SK-N-SH (cell line): ENCODE measurements around the gene CASKIN2. TPM values are rescaled to one million over a fixed set of nuclear protein-coding genes. Genes with fewer than 3 reads are reported as not detected.

Experiments used
- CTCF ChIA-PET: fragments of 300-600, 350-600 bp; formaldehyde crosslinking; extraction: SDS; loops from one replicate; lab custom pipeline; 2021; lab: Yijun Ruan, JAX
- POLR2A ChIA-PET: fragments of 350-600 bp; sonication (Branson Sonifier 250); formaldehyde crosslinking; extraction: SDS; loops from one replicate; lab custom pipeline; 2020; ENCODE audit warnings: antibody characterized with exemption, inconsistent platforms; lab: Yijun Ruan, JAX
- DNase-seq: peaks from one replicate; pipeline ENCODE4 v3.0.0; 2012
- H2AFZ ChIP-seq: fragments of 200-600 bp; sonication (generic); 2 replicates; pipeline ENCODE4 v1.8.1; 2016; ENCODE audit warnings: antibody characterized with exemption, mild to moderate bottlenecking, low read depth
- H3F3A ChIP-seq: fragments of 200-600 bp; sonication (generic); replicated peaks from 2 replicates; pipeline ENCODE3; 2016; ENCODE audit warnings: antibody characterized with exemption, mild to moderate bottlenecking; ENCODE audit not compliant: insufficient read depth
- H3K27ac ChIP-seq, 2 experiments: fragments of 200-500 bp in 1 of 2; fragments of 200-600 bp in 1 of 2; sonication (Bioruptor generic) in 1 of 2; sonication (generic), shearing (Covaris generic) in 1 of 2; 2 replicates each; pipeline versions ENCODE4 v1.5.1 to v1.6.1; 2014 to 2016; ENCODE audit warnings: low read depth in 2 of 2, inconsistent platforms in 1 of 2, low read length in 1 of 2, mild to moderate bottlenecking in 1 of 2, mixed read lengths in 1 of 2
- H3K27me3 ChIP-seq: fragments of 200-600 bp; sonication (generic), shearing (Covaris generic); 2 replicates; pipeline ENCODE4 v1.6.1; 2016; ENCODE audit warnings: mixed run types; ENCODE audit not compliant: insufficient read depth
- H3K36me3 ChIP-seq, 2 experiments: fragments of 200-500 bp in 1 of 2; fragments of 200-600 bp in 1 of 2; sonication (Bioruptor generic) in 1 of 2; sonication (generic) in 1 of 2; replicated peaks in 1 of 2; 2 replicates each; pipeline versions ENCODE3 to v1.5.1; 2014 to 2016; ENCODE audit warnings: low read length in 1 of 2, mild to moderate bottlenecking in 1 of 2; ENCODE audit not compliant: insufficient read depth in 2 of 2, control insufficient read depth in 1 of 2
- H3K4me1 ChIP-seq, 2 experiments: fragments of 200-500 bp in 1 of 2; fragments of 200-600 bp in 1 of 2; sonication (Bioruptor generic) in 1 of 2; sonication (generic), shearing (Covaris generic) in 1 of 2; 2 replicates each; pipeline versions ENCODE4 v1.5.1 to v1.6.1; 2014 to 2016; ENCODE audit warnings: low read depth in 1 of 2, low read length in 1 of 2, mixed run types in 1 of 2; ENCODE audit not compliant: insufficient read depth in 2 of 2, control insufficient read depth in 1 of 2
- H3K4me2 ChIP-seq: fragments of 200-600 bp; sonication (generic), shearing (Covaris generic); 2 replicates; pipeline ENCODE4 v1.6.1; 2017; ENCODE audit warnings: mixed run types
- H3K4me3 ChIP-seq, 2 experiments: fragments of 200-500 bp in 1 of 2; fragments of 200-600 bp in 1 of 2; sonication (Bioruptor generic) in 1 of 2; sonication (generic), shearing (Covaris generic) in 1 of 2; 2 replicates each; pipeline versions ENCODE4 v1.5.1 to v1.8.1; 2014 to 2016; ENCODE audit warnings: low read depth in 2 of 2, inconsistent platforms in 1 of 2, low read length in 1 of 2, mild to moderate bottlenecking in 1 of 2, mixed read lengths in 1 of 2, moderate library complexity in 1 of 2
- H3K79me2 ChIP-seq: fragments of 200-600 bp; sonication (generic); 2 replicates; pipeline ENCODE4 v1.8.1; 2017; ENCODE audit warnings: mild to moderate bottlenecking; ENCODE audit not compliant: insufficient read depth
- H3K9ac ChIP-seq: fragments of 200-600 bp; sonication (generic); 2 replicates; pipeline ENCODE4 v1.6.1; 2017; ENCODE audit warnings: mixed run types
- H3K9me2 ChIP-seq: fragments of 200-600 bp; sonication (generic); 2 replicates; pipeline ENCODE4 v1.6.1; 2017; ENCODE audit warnings: mixed run types
- H3K9me3 ChIP-seq: fragments of 200-600 bp; sonication (generic); 2 replicates; pipeline ENCODE4 v1.6.1; 2017; ENCODE audit warnings: mixed run types, mild to moderate bottlenecking, moderate library complexity
- H4K20me1 ChIP-seq: fragments of 200-600 bp; sonication (generic); 2 replicates; pipeline ENCODE4 v1.6.1; 2017; ENCODE audit warnings: mild to moderate bottlenecking, mixed run types; ENCODE audit not compliant: insufficient read depth
- CHD2 ChIP-seq: fragments of 150-350 bp; IDR thresholded peaks from 2 replicates; pipeline ENCODE4 v1.6.1; 2018; ENCODE audit warnings: low read length; ENCODE audit not compliant: partially characterized antibody
- ELF1 ChIP-seq: IDR thresholded peaks from 2 replicates; pipeline ENCODE4 v1.4.0; 2012
- FOSL2 ChIP-seq: IDR thresholded peaks from 2 replicates; pipeline ENCODE4 v1.4.0; 2012; ENCODE audit warnings: low read depth, mild to moderate bottlenecking, moderate library complexity, borderline replicate concordance
- GATA2 ChIP-seq: sonication (generic); formaldehyde crosslinking; IDR thresholded peaks from 2 replicates; pipeline ENCODE4 v1.5.0; 2020; ENCODE audit warnings: mild to moderate bottlenecking, missing genetic modification reagents
- JUND ChIP-seq: IDR thresholded peaks from 2 replicates; pipeline ENCODE4 v1.4.0; 2012
- MAX ChIP-seq: IDR thresholded peaks from 2 replicates; pipeline ENCODE4 v1.4.0; 2012; ENCODE audit warnings: low read depth
- MEF2A ChIP-seq: IDR thresholded peaks from 2 replicates; pipeline ENCODE4 v1.4.0; 2012; ENCODE audit warnings: low read depth, borderline replicate concordance
- NFIC ChIP-seq: IDR thresholded peaks from 2 replicates; pipeline ENCODE4 v1.4.0; 2012; ENCODE audit warnings: borderline replicate concordance
- RAD21 ChIP-seq: IDR thresholded peaks from 2 replicates; pipeline ENCODE4 v1.6.1; 2012; ENCODE audit warnings: mild to moderate bottlenecking, low read length
- SIN3A ChIP-seq: IDR thresholded peaks from 2 replicates; pipeline ENCODE4 v1.6.1; 2012; ENCODE audit warnings: low read depth, mild to moderate bottlenecking, low read length, moderate library complexity, borderline replicate concordance
- SMC3 ChIP-seq: IDR thresholded peaks from 2 replicates; pipeline ENCODE4 v1.6.1; 2012; ENCODE audit warnings: low read depth, low read length, improper control_type of control experiment
- TAF1 ChIP-seq: IDR thresholded peaks from 2 replicates; pipeline ENCODE4 v1.6.1; 2012; ENCODE audit warnings: low read depth, mild to moderate bottlenecking, low read length, moderate library complexity, borderline replicate concordance
- TEAD4 ChIP-seq: IDR thresholded peaks from 2 replicates; pipeline ENCODE4 v1.4.0; 2012; ENCODE audit warnings: mild to moderate bottlenecking, borderline replicate concordance; ENCODE audit not compliant: insufficient read depth
- USF2 ChIP-seq: fragments of 150-350 bp; IDR thresholded peaks from 2 replicates; pipeline ENCODE4 v1.6.1; 2017; ENCODE audit warnings: antibody characterized with exemption, low read length, low read depth, borderline replicate concordance
- ZBTB33 ChIP-seq: IDR thresholded peaks from 2 replicates; pipeline ENCODE4 v1.4.0; 2012; ENCODE audit warnings: low read depth, borderline replicate concordance
- WGBS: methylation state at CpG from one replicate; pipeline ENCODE4 v1.1.6; 2017; ENCODE audit warnings: low lambda C conversion rate; 5-methylcytosine and 5-hydroxymethylcytosine counted together
- polyA plus RNA-seq, 3 experiments: library from polyadenylated mRNA; depleted of rRNA; stranded (reverse); fragments of >200 nt; gene quantifications; 2 replicates each; pipeline ENCODE4 v1.2.3, GENCODE V29; 2012

The CASKIN2 gene
- polyA plus RNA-seq, 1 of the 3 experiments (the other 2 are of a cell fraction), result 6.5 TPM

GRCh38 chr17:75482098-75482942 is 33.0 kb downstream of the CASKIN2 start:
- ChIA-PET POLR2A (interaction anchor here (0.5 to 0.6 kb wide), 2 partner anchors 15 to 410 kb away, joined by 3 to 4 read pairs; no protein-coding TSS in a partner anchor), CTCF (interaction anchor here (0.8 to 2.1 kb wide), 5 partner anchors 17 to 57 kb away, joined by 3 to 6 read pairs (median 4); partner anchors contain the start of gene TSEN54)
- no peaks in the 10 kb centered on the region for H3K27me3 ChIP-seq
- WGBS, result 93% methylated on average over 16 of the region's 16 CpGs
- no peak for DNase-seq
- no peak overlapping the region for H3K4me3 ChIP-seq
- H3K36me3 ChIP-seq, result peaks cover 5 to 6% of the 10 kb centered on the region in 2 experiments
- no peaks in the 10 kb centered on the region for H3K9me2 ChIP-seq
- H3K9me3 ChIP-seq, result no peaks in the 10 kb centered on the region
- H3K4me1 ChIP-seq, result peaks cover 0 to 3% of the 10 kb centered on the region in 2 experiments; a peak in 1 of 4 replicates
- H3K79me2 ChIP-seq, result peaks cover 19% of the 10 kb centered on the region; the same call in 1 of the 2 replicates
- TF ChIP-seq TEAD4, result no peak
- TF ChIP-seq USF2, result no peak
- no peak for TF ChIP-seq GATA2 (CRISPR knock-in tag)
- no peak for TF ChIP-seq ELF1
- no peak for TF ChIP-seq SMC3
- TF ChIP-seq JUND, result no peak
- no peak for TF ChIP-seq TAF1
- TF ChIP-seq MAX, result no peak
- no peak for TF ChIP-seq MEF2A
- no peak for TF ChIP-seq SIN3A
- TF ChIP-seq NFIC, result no peak
- TF ChIP-seq RAD21, result no peak
- no peak overlapping the region for H2AFZ ChIP-seq
- H3K4me2 ChIP-seq, result no peak overlapping the region
- H3K9ac ChIP-seq, result no peak overlapping the region
- no peak overlapping the region for H3K27ac ChIP-seq
- H4K20me1 ChIP-seq, result peaks cover 26% of the 10 kb centered on the region
- H3F3A ChIP-seq, result no peaks in the 10 kb centered on the region

- CTCF ChIA-PET, result interaction anchor here (0.8 to 2.1 kb wide), 5 partner anchors 13 to 69 kb away, joined by 3 to 6 read pairs (median 3); partner anchors contain the start of gene TSEN54
- 98% methylated on average over 10 of the region's 13 CpGs for WGBS
- H3K36me3 ChIP-seq, result peaks cover 8 to 11% of the 10 kb centered on the region in 2 experiments
- H3K27ac ChIP-seq, result no peak overlapping the region; a peak in 1 of 4 replicates
- peaks cover 26% of the 10 kb centered on the region for H4K20me1 ChIP-seq
- no peak overlapping the region for H3K4me3 ChIP-seq
- TF ChIP-seq CHD2 (no peak), NFIC (no peak), TAF1 (no peak), MEF2A (no peak), FOSL2 (no peak), ZBTB33 (no peak)
- no peaks in the 10 kb centered on the region for H3K9me2 ChIP-seq
- no peaks in the 10 kb centered on the region for H3F3A ChIP-seq
- H3K4me1 ChIP-seq, result no peaks in the 10 kb centered on the region; a peak in 1 of 4 replicates
- no peaks in the 10 kb centered on the region for H3K9me3 ChIP-seq
- H2AFZ ChIP-seq, result no peak overlapping the region
- peaks cover 17% of the 10 kb centered on the region; the same call in 1 of the 2 replicates for H3K79me2 ChIP-seq
- no peaks in the 10 kb centered on the region for H3K27me3 ChIP-seq
- no peak overlapping the region for H3K9ac ChIP-seq
- DNase-seq, result no peak
- POLR2A ChIA-PET, result no interaction called here
- H3K4me2 ChIP-seq, result no peak overlapping the region
Observed at GRCh38 chr17:75481194-75482068, 33.9 kb downstream of the CASKIN2 start.
